Keratinocyte (primary cell): ENCODE measurements around the gene ZNF503. TPM values are rescaled to one million over a fixed set of nuclear protein-coding genes. Genes with fewer than 3 reads are reported as not detected.

ENCODE experiments used
- DNase-seq: peaks from one replicate; pipeline ENCODE4 v3.0.0-alpha.2; 2011; ENCODE audit warnings: low read depth, missing footprints, low spot score
- FAIRE-seq: peaks from 2 replicates; lab custom pipeline; 2011; peaks lifted over from hg19 to GRCh38; lab: Jason Lieb, UNC
- H2AFZ ChIP-seq: 2 replicates; pipeline ENCODE4 v1.6.0; 2012; ENCODE audit warnings: low read length, control low read depth, inconsistent platforms; ENCODE audit not compliant: control insufficient read depth
- H3K27ac ChIP-seq: 2 replicates; pipeline ENCODE4 v1.5.1; 2011; ENCODE audit warnings: low read length; ENCODE audit not compliant: control insufficient read depth, insufficient read depth
- H3K27me3 ChIP-seq: 3 replicates; pipeline ENCODE4 v1.6.0; 2011; ENCODE audit warnings: low read length; ENCODE audit not compliant: control insufficient read depth, insufficient read depth; ENCODE audit errors: extremely low read depth
- H3K36me3 ChIP-seq, 2 experiments: 2 replicates in 1 of 2; 3 replicates in 1 of 2; pipeline ENCODE4 v1.5.1; 2011; ENCODE audit warnings: low read length in 2 of 2, mild to moderate bottlenecking in 1 of 2; ENCODE audit not compliant: control insufficient read depth in 2 of 2, insufficient read depth in 2 of 2; ENCODE audit errors: extremely low read depth in 1 of 2
- H3K4me1 ChIP-seq: 3 replicates; pipeline ENCODE4 v1.5.1; 2011; ENCODE audit warnings: low read length; ENCODE audit not compliant: control insufficient read depth, insufficient read depth; ENCODE audit errors: extremely low read depth
- H3K4me2 ChIP-seq: 3 replicates; pipeline ENCODE4 v1.6.0; 2011; ENCODE audit warnings: low read depth, low read length; ENCODE audit not compliant: control insufficient read depth, insufficient read depth; ENCODE audit errors: extremely low read depth
- H3K4me3 ChIP-seq, 3 experiments: fragments of 200-600 bp in 1 of 3; sonication (generic) in 1 of 3; 2 replicates in 2 of 3; 3 replicates in 1 of 3; pipeline ENCODE4 v1.5.1; 2011 to 2016; ENCODE audit warnings: low read length in 3 of 3, mild to moderate bottlenecking in 3 of 3, control low read depth in 2 of 3, inconsistent platforms in 1 of 3, low read depth in 1 of 3, mixed read lengths in 1 of 3, mixed run types in 1 of 3, moderate library complexity in 1 of 3; ENCODE audit not compliant: control insufficient read depth in 2 of 3, insufficient read depth in 2 of 3; ENCODE audit errors: extremely low read depth in 1 of 3
- H3K79me2 ChIP-seq: 2 replicates; pipeline ENCODE4 v1.6.0; 2012; ENCODE audit warnings: low read length; ENCODE audit not compliant: control insufficient read depth, insufficient read depth
- H3K9ac ChIP-seq: 3 replicates; pipeline ENCODE4 v1.6.0; 2011; ENCODE audit warnings: low read length; ENCODE audit not compliant: control insufficient read depth, insufficient read depth; ENCODE audit errors: extremely low read depth
- H3K9me1 ChIP-seq: 3 replicates; pipeline ENCODE4 v1.6.0; 2011; ENCODE audit warnings: low read length; ENCODE audit not compliant: control insufficient read depth, insufficient read depth; ENCODE audit errors: extremely low read depth
- H3K9me3 ChIP-seq: 2 replicates; pipeline ENCODE4 v1.5.1; 2012; ENCODE audit warnings: low read depth, low read length; ENCODE audit not compliant: control insufficient read depth
- H4K20me1 ChIP-seq: 3 replicates; pipeline ENCODE4 v1.6.0; 2011; ENCODE audit warnings: low read length; ENCODE audit not compliant: control insufficient read depth, insufficient read depth; ENCODE audit errors: extremely low read depth
- CTCF ChIP-seq, 3 experiments: IDR thresholded peaks in 1 of 3; conservative IDR thresholded peaks in 1 of 3; optimal IDR thresholded peaks in 1 of 3; 2 replicates in 2 of 3; 3 replicates in 1 of 3; pipeline versions ENCODE3 to v1.5.1; 2011; ENCODE audit warnings: low read length in 3 of 3, mild to moderate bottlenecking in 3 of 3, moderate library complexity in 2 of 3, control low read depth in 1 of 3, inconsistent platforms in 1 of 3; ENCODE audit not compliant: insufficient read depth in 2 of 3; ENCODE audit errors: extremely low read depth in 1 of 3
- EZH2 ChIP-seq: IDR thresholded peaks from one replicate; pipeline ENCODE4 v1.6.1; 2012; ENCODE audit warnings: inconsistent platforms, mild to moderate bottlenecking, low read length, moderate library complexity
- dilution Hi-C: fragments of 300-500 bp; cut with MboI; formaldehyde crosslinking; loops from one replicate; pipeline ENCODE4 v1.7.0; 2020; ENCODE audit warnings: low sequenced_read_pairs; ENCODE audit not compliant: extremely low pct_ligation_motif_present
- polyA plus RNA-seq, 5 experiments: library from polyadenylated mRNA; depleted of rRNA in 3 of 5; stranded (reverse) in 3 of 5; stranded (forward) in 1 of 5; unstranded in 1 of 5; fragments of >200 nt; gene quantifications; 1 replicate in 1 of 5; 2 replicates in 3 of 5; 3 replicates in 1 of 5; pipeline versions ENCODE4 v1.2.1 to v1.2.3, GENCODE V29; 2011 to 2012; ENCODE audit warnings: missing spikeins in 2 of 5, low read depth in 1 of 5, low replicate concordance in 1 of 5

The ZNF503 gene
- polyA plus RNA-seq, 1 donor (not counting 4 experiments of a cell fraction or from before 2014, with no cell fraction given), result 1.5 TPM

- Histone ChIP-seq H3K36me3 (no peaks in the 10 kb centered on the region), H2AFZ (no peak overlapping the region), H3K4me2 (no peak overlapping the region), H3K9ac (no peak overlapping the region), H3K4me3 (no peak overlapping the region), H4K20me1 (no peaks in the 10 kb centered on the region), H3K79me2 (no peaks in the 10 kb centered on the region), H3K27ac (no peak overlapping the region), H3K4me1 (no peaks in the 10 kb centered on the region), H3K9me3 (peaks cover 2% of the 10 kb centered on the region), H3K27me3 (no peaks in the 10 kb centered on the region), H3K9me1 (no peaks in the 10 kb centered on the region)
- dilution Hi-C loops, result no loop called here
- TF ChIP-seq CTCF (optimal IDR thresholded peaks at IDR 0.05 in 1 of 3, IDR thresholded peaks at IDR 0.05 in 1 of 3, conservative IDR thresholded peaks at IDR 0.05 in 1 of 3; ENCODE audit: extremely low read depth in 1 of 3, insufficient read depth in 2 of 3, low read length in 3 of 3) (no peak), EZH2 (no peak)
- DNase-seq (no peak), FAIRE-seq (no peak)
These were observed 13.5 kb downstream of the ZNF503 start for GRCh38 chr10:75388082-75388481.

- TF ChIP-seq EZH2 (no peak), CTCF (optimal IDR thresholded peaks at IDR 0.05 in 1 of 3, IDR thresholded peaks at IDR 0.05 in 1 of 3, conservative IDR thresholded peaks at IDR 0.05 in 1 of 3; ENCODE audit: extremely low read depth in 1 of 3, insufficient read depth in 2 of 3, low read length in 3 of 3) (no peak)
- H3K27me3 ChIP-seq, result no peaks in the 10 kb centered on the region
- H3K4me3 ChIP-seq, result no peak overlapping the region
- DNase-seq (no peak), FAIRE-seq (no peak)
- no peaks in the 10 kb centered on the region for H3K36me3 ChIP-seq
- peaks cover 2% of the 10 kb centered on the region for H3K9me3 ChIP-seq
- no peak overlapping the region for H3K4me2 ChIP-seq
- H2AFZ ChIP-seq, result no peak overlapping the region
- no peaks in the 10 kb centered on the region for H3K9me1 ChIP-seq
- H3K9ac ChIP-seq, result no peak overlapping the region
- H3K79me2 ChIP-seq, result no peaks in the 10 kb centered on the region
- H4K20me1 ChIP-seq, result no peaks in the 10 kb centered on the region
- no peak overlapping the region for H3K27ac ChIP-seq
- no peaks in the 10 kb centered on the region for H3K4me1 ChIP-seq
- dilution Hi-C loops, result no loop called here
These were observed 15.4 kb downstream of the ZNF503 start for GRCh38 chr10:75386128-75386527.
